ENCODE measurements around the gene RHOT2. TPM values are rescaled to one million over a fixed set of nuclear protein-coding genes. Genes with fewer than 3 reads are reported as not detected.

The RHOT2 gene
- polyA plus RNA-seq, 1 donor (not counting 4 experiments of a cell fraction or from before 2014, with no cell fraction given), result 58.7 TPM

DNA sequence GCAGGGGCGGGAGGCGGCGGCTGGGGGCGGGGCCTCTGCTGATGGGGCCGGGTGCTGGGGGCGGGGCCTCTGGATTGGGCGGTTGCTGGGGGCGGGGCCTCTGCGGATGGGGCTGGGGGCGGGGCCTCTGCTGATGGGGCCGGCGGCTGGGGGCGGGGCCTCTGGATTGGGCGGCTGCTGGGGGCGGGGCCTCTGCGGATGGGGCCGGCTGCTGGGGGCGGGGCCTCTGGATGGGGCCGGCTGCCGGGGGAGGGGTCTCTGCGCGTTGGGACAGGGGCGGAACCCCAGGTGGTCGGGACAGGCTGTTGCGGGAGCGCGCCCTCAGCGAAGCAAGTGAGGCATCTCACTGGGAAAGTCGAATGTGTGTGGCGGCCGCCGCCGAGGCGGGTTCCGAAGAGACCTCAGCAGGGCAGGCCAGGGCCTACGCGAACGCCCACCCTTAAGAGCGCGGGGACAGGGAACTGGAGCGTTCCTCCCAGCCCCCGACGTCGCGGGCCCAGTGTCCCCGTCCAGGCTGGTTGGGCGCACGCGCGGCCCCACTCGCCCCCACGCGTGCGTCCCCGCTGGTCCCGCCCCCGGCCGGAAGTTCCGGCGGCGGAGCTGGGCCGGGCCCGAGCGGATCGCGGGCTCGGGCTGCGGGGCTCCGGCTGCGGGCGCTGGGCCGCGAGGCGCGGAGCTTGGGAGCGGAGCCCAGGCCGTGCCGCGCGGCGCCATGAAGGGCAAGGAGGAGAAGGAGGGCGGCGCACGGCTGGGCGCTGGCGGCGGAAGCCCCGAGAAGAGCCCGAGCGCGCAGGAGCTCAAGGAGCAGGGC is 12.1 kb downstream of the RHOT2 start, which contains the start of gene STUB1:
STUB1 (plus strand) TSS at position 597 of the 811 bp plus-strand sequence; CDS start at position 713, 116 bp downstream.
- peak within 1 kb of the TSS; percentile 82 for H3K9ac ChIP-seq (ENCODE audit: control insufficient read depth, extremely low read depth, insufficient read depth, low read length)
- H2AFZ ChIP-seq (ENCODE audit: control insufficient read depth, low read length), result peak within 1 kb of the TSS; percentile 87
- no peak for DNase-seq (ENCODE audit: low read depth, low spot score)
- H3K9me1 ChIP-seq (ENCODE audit: control insufficient read depth, extremely low read depth, insufficient read depth, low read length), result no peaks in the 10 kb centered on the region
- TF ChIP-seq, protein P1, sequence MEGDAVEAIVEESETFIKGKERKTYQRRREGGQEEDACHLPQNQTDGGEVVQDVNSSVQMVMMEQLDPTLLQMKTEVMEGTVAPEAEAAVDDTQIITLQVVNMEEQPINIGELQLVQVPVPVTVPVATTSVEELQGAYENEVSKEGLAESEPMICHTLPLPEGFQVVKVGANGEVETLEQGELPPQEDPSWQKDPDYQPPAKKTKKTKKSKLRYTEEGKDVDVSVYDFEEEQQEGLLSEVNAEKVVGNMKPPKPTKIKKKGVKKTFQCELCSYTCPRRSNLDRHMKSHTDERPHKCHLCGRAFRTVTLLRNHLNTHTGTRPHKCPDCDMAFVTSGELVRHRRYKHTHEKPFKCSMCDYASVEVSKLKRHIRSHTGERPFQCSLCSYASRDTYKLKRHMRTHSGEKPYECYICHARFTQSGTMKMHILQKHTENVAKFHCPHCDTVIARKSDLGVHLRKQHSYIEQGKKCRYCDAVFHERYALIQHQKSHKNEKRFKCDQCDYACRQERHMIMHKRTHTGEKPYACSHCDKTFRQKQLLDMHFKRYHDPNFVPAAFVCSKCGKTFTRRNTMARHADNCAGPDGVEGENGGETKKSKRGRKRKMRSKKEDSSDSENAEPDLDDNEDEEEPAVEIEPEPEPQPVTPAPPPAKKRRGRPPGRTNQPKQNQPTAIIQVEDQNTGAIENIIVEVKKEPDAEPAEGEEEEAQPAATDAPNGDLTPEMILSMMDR (optimal IDR thresholded peaks at IDR 0.05 in 1 of 3, IDR thresholded peaks at IDR 0.05 in 1 of 3, conservative IDR thresholded peaks at IDR 0.05 in 1 of 3; ENCODE audit: extremely low read depth in 1 of 3, insufficient read depth in 2 of 3, low read length in 3 of 3), result no peak
- no peak for TF ChIP-seq EZH2 (IDR thresholded peaks at IDR 0.05; ENCODE audit: low read length)
- peak within 1 kb of the TSS; percentile 64 for H3K27ac ChIP-seq (ENCODE audit: control insufficient read depth, insufficient read depth, low read length)
- H3K79me2 ChIP-seq (ENCODE audit: control insufficient read depth, insufficient read depth, low read length), result peaks cover 31% of the 10 kb centered on the region
- dilution Hi-C loops (cut with MboI; ENCODE audit: extremely low pct_ligation_motif_present, low sequenced_read_pairs), result no loop called here
- peak within 1 kb of the TSS; percentile 56 to 89 (median 88) for H3K4me3 ChIP-seq (ENCODE audit: control insufficient read depth in 2 of 3, extremely low read depth in 1 of 3, insufficient read depth in 2 of 3, low read depth in 1 of 3, low read length in 3 of 3)
- FAIRE-seq, result no peak
- peak within 1 kb of the TSS; percentile 86 for H3K4me2 ChIP-seq (ENCODE audit: control insufficient read depth, extremely low read depth, insufficient read depth, low read depth, low read length)
- H3K4me1 ChIP-seq (ENCODE audit: control insufficient read depth, extremely low read depth, insufficient read depth, low read length), result peaks cover 49% of the 10 kb centered on the region
- H3K27me3 ChIP-seq (ENCODE audit: control insufficient read depth, extremely low read depth, insufficient read depth, low read length), result no peaks in the 10 kb centered on the region
- peaks cover 10 to 21% of the 10 kb centered on the region in 2 experiments for H3K36me3 ChIP-seq (ENCODE audit: control insufficient read depth in 2 of 2, extremely low read depth in 1 of 2, insufficient read depth in 2 of 2, low read length in 2 of 2)
- no peaks in the 10 kb centered on the region for H3K9me3 ChIP-seq (ENCODE audit: control insufficient read depth, low read depth, low read length)
- H4K20me1 ChIP-seq (ENCODE audit: control insufficient read depth, extremely low read depth, insufficient read depth, low read length), result peaks cover 16% of the 10 kb centered on the region

DNA sequence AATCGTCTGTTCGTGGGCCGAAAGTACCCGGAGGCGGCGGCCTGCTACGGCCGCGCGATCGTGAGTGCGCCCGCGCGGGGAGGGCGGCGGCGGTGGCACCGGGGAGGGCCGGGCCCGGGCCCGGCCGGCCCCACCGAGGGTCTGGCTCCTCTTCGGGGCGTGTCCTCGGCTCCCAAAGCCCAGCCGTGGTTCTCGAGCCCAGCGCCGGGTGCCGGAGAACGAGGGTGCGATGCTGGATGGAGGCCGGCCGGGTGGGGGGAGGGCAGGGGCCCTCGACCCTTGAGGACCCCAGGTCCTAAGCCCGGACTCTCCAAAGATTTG is 12.7 kb downstream of the RHOT2 start:
- Histone ChIP-seq H3K79me2 (ENCODE audit: control insufficient read depth, insufficient read depth, low read length) (peaks cover 37% of the 10 kb centered on the region), H2AFZ (ENCODE audit: control insufficient read depth, low read length) (no peak overlapping the region), H3K9me1 (ENCODE audit: control insufficient read depth, extremely low read depth, insufficient read depth, low read length) (no peaks in the 10 kb centered on the region), H3K36me3 (ENCODE audit: control insufficient read depth in 2 of 2, extremely low read depth in 1 of 2, insufficient read depth in 2 of 2, low read length in 2 of 2) (peaks cover 10 to 27% of the 10 kb centered on the region in 2 experiments), H3K4me3 (ENCODE audit: control insufficient read depth in 2 of 3, extremely low read depth in 1 of 3, insufficient read depth in 2 of 3, low read depth in 1 of 3, low read length in 3 of 3) (peak overlapping the region; percentile 56 to 89 (median 88)), H3K9me3 (ENCODE audit: control insufficient read depth, low read depth, low read length) (no peaks in the 10 kb centered on the region), H4K20me1 (ENCODE audit: control insufficient read depth, extremely low read depth, insufficient read depth, low read length) (peaks cover 16% of the 10 kb centered on the region), H3K4me2 (ENCODE audit: control insufficient read depth, extremely low read depth, insufficient read depth, low read depth, low read length) (peak overlapping the region; percentile 86), H3K27me3 (ENCODE audit: control insufficient read depth, extremely low read depth, insufficient read depth, low read length) (no peaks in the 10 kb centered on the region), H3K9ac (ENCODE audit: control insufficient read depth, extremely low read depth, insufficient read depth, low read length) (peak overlapping the region; percentile 82), H3K27ac (ENCODE audit: control insufficient read depth, insufficient read depth, low read length) (peak overlapping the region; percentile 64), H3K4me1 (ENCODE audit: control insufficient read depth, extremely low read depth, insufficient read depth, low read length) (peaks cover 47% of the 10 kb centered on the region)
- dilution Hi-C loops (cut with MboI; ENCODE audit: extremely low pct_ligation_motif_present, low sequenced_read_pairs), result no loop called here
- TF ChIP-seq, protein P1 (optimal IDR thresholded peaks at IDR 0.05 in 1 of 3, IDR thresholded peaks at IDR 0.05 in 1 of 3, conservative IDR thresholded peaks at IDR 0.05 in 1 of 3; ENCODE audit: extremely low read depth in 1 of 3, insufficient read depth in 2 of 3, low read length in 3 of 3), result no peak
- TF ChIP-seq EZH2 (IDR thresholded peaks at IDR 0.05; ENCODE audit: low read length), result no peak
- DNase-seq (ENCODE audit: low read depth, low spot score) (no peak), FAIRE-seq (no peak)

Data from keratinocyte (primary cell).